ENCODE results near the gene AFF3.

- no peak for TF ChIP-seq CTCF (IDR thresholded peaks at IDR 0.05)
- TF ChIP-seq POLR2A (IDR thresholded peaks at IDR 0.05), result no peak
These were observed 167.6 kb downstream of the AFF3 start for GRCh38 chr2:99974682-99975375.
